GM23338 (cell line): Measurements from ENCODE around the gene PIWIL4. TPM values are rescaled to one million over a fixed set of nuclear protein-coding genes. Genes with fewer than 3 reads are reported as not detected.

Experiments used
- ATAC-seq: fragments of 200-7000 bp; cut with Tn5 transposase; 3 replicates; pipeline ENCODE4 v1.9.1; 2020
- DNase-seq: peaks from one replicate; pipeline ENCODE4 v3.0.0-alpha.2; 2015; ENCODE audit warnings: low spot score
- H2AFZ ChIP-seq: fragments of 200-600 bp; sonication (generic); 2 replicates; pipeline ENCODE4 v1.8.0; 2016; ENCODE audit warnings: antibody characterized with exemption, mild to moderate bottlenecking, moderate library complexity
- H3F3A ChIP-seq: fragments of 200-600 bp; sonication (generic); replicated peaks from 2 replicates; pipeline ENCODE4 v1.8.0; 2017; ENCODE audit warnings: antibody characterized with exemption, mixed run types, low read depth
- H3K27ac ChIP-seq: fragments of 200-600 bp; sonication (generic); 2 replicates; pipeline ENCODE4 v1.6.1; 2016; ENCODE audit warnings: low read depth
- H3K27me3 ChIP-seq: fragments of 200-600 bp; sonication (generic); 2 replicates; pipeline ENCODE4 v1.8.0; 2016; ENCODE audit warnings: mild to moderate bottlenecking, mixed run types, moderate library complexity; ENCODE audit not compliant: insufficient read depth
- H3K36me3 ChIP-seq: fragments of 200-600 bp; sonication (generic); 2 replicates; pipeline ENCODE4 v1.8.0; 2016; ENCODE audit warnings: mild to moderate bottlenecking; ENCODE audit not compliant: insufficient read depth
- H3K4me1 ChIP-seq: fragments of 200-600 bp; sonication (generic); 2 replicates; pipeline ENCODE4 v1.8.0; 2016; ENCODE audit warnings: mild to moderate bottlenecking, moderate library complexity; ENCODE audit not compliant: insufficient read depth
- H3K4me2 ChIP-seq: fragments of 200-600 bp; sonication (generic); 2 replicates; pipeline ENCODE4 v1.7.1; 2017; ENCODE audit warnings: mixed run types
- H3K4me3 ChIP-seq: fragments of 200-600 bp; sonication (generic); 2 replicates; pipeline ENCODE4 v1.6.1; 2016; ENCODE audit warnings: mixed run types
- H3K79me2 ChIP-seq: fragments of 200-600 bp; sonication (generic); replicated peaks from 2 replicates; pipeline ENCODE4 v1.8.0; 2017; ENCODE audit warnings: mild to moderate bottlenecking; ENCODE audit not compliant: insufficient read depth
- H3K9me2 ChIP-seq: fragments of 200-600 bp; sonication (generic); 2 replicates; pipeline ENCODE4 v1.8.0; 2017; ENCODE audit not compliant: insufficient read depth
- H4K20me1 ChIP-seq: fragments of 200-600 bp; sonication (generic); replicated peaks from 2 replicates; pipeline ENCODE4 v1.8.0; 2017; ENCODE audit warnings: mild to moderate bottlenecking; ENCODE audit not compliant: insufficient read depth
- H3K27ac Mint-ChIP-seq: 2 replicates; pipeline ENCODE4 v1.8.0; 2020; ENCODE audit warnings: inconsistent platforms, mild to moderate bottlenecking, moderate library complexity, mixed read lengths
- H3K27me3 Mint-ChIP-seq: 3 replicates; pipeline ENCODE4 v1.8.0; 2022; ENCODE audit warnings: low read depth, mild to moderate bottlenecking, moderate library complexity, mixed read lengths, inconsistent platforms; ENCODE audit not compliant: insufficient read depth, poor library complexity
- H3K36me3 Mint-ChIP-seq: 3 replicates; pipeline ENCODE4 v1.8.0; 2021; ENCODE audit warnings: low read depth, mild to moderate bottlenecking, inconsistent platforms, moderate library complexity, mixed read lengths
- H3K4me1 Mint-ChIP-seq: 3 replicates; pipeline ENCODE4 v1.8.0; 2020; ENCODE audit warnings: mild to moderate bottlenecking, inconsistent platforms, mixed read lengths
- H3K4me3 Mint-ChIP-seq: 3 replicates; pipeline ENCODE4 v1.8.0; 2021; ENCODE audit warnings: moderate library complexity, mild to moderate bottlenecking, inconsistent platforms, mixed read lengths
- H3K9me3 Mint-ChIP-seq: 3 replicates; pipeline ENCODE4 v1.8.0; 2020; ENCODE audit warnings: moderate library complexity, mild to moderate bottlenecking, inconsistent platforms, mixed read lengths
- CREB1 ChIP-seq: fragments of 250-450 bp; sonication (Bioruptor Pico); IDR thresholded peaks from 2 replicates; pipeline ENCODE4 v1.5.0; 2020; ENCODE audit warnings: low read depth, mild to moderate bottlenecking, moderate library complexity
- CTCF ChIP-seq, 2 experiments: fragments of 200-600 bp in 1 of 2; sonication (generic) in 1 of 2; conservative IDR thresholded peaks; 2 replicates each; pipeline versions ENCODE4 v1.5.1 to v1.6.1; 2016 to 2017; ENCODE audit warnings: antibody characterized with exemption in 2 of 2, low read depth in 2 of 2, mild to moderate bottlenecking in 2 of 2, moderate library complexity in 1 of 2
- ETS1 ChIP-seq: IDR thresholded peaks from 2 replicates; pipeline ENCODE4 v1.6.1; 2016; ENCODE audit warnings: antibody characterized with exemption
- EZH2 ChIP-seq: fragments of 200-600 bp; sonication (generic); IDR thresholded peaks from one replicate; pipeline ENCODE4 v1.8.0; 2017; ENCODE audit warnings: antibody characterized with exemption, mild to moderate bottlenecking, low read depth; ENCODE audit not compliant: unreplicated experiment
- EZH2phosphoT487 ChIP-seq: fragments of 200-600 bp; sonication (generic); IDR thresholded peaks from one replicate; pipeline ENCODE4 v1.8.1; 2018; ENCODE audit warnings: antibody characterized with exemption; ENCODE audit not compliant: unreplicated experiment
- JUNB ChIP-seq: IDR thresholded peaks from one replicate; pipeline ENCODE4 v1.6.1; 2016; ENCODE audit warnings: antibody characterized with exemption; ENCODE audit not compliant: unreplicated experiment
- NANOG ChIP-seq: IDR thresholded peaks from 2 replicates; pipeline ENCODE4 v1.6.1; 2016; ENCODE audit warnings: antibody characterized with exemption, borderline replicate concordance
- POLR2AphosphoS5 ChIP-seq: IDR thresholded peaks from 2 replicates; pipeline ENCODE4 v1.6.1; 2016; ENCODE audit warnings: antibody characterized with exemption, low read depth
- REST ChIP-seq: IDR thresholded peaks from one replicate; pipeline ENCODE4 v1.6.1; 2018; ENCODE audit warnings: antibody characterized with exemption; ENCODE audit not compliant: unreplicated experiment
- STAT1 ChIP-seq: IDR thresholded peaks from one replicate; pipeline ENCODE4 v1.6.1; 2016; ENCODE audit warnings: antibody characterized with exemption; ENCODE audit not compliant: unreplicated experiment
- ZNF114 ChIP-seq: fragments of 250-450 bp; sonication (Bioruptor Pico); IDR thresholded peaks from 2 replicates; pipeline ENCODE4 v1.5.0; 2020; ENCODE audit warnings: mild to moderate bottlenecking, moderate library complexity
- ZNF331 ChIP-seq: fragments of 250-450 bp; sonication (Bioruptor Pico); IDR thresholded peaks from 2 replicates; pipeline ENCODE4 v1.5.0; 2020; ENCODE audit warnings: low read depth, mild to moderate bottlenecking, moderate library complexity
- ZNF462 ChIP-seq: fragments of 250-450 bp; sonication (Bioruptor Pico); IDR thresholded peaks from 2 replicates; pipeline ENCODE4 v1.5.0; 2020; ENCODE audit warnings: mild to moderate bottlenecking, moderate library complexity
- polyA plus RNA-seq: library from polyadenylated mRNA; unstranded; fragments of >200 nt; fragmentation: Nextera tagmentation; extraction: Ambion mirVana; gene quantifications from 2 replicates; pipeline ENCODE4 v1.2.1, GENCODE V29; 2016
- total RNA-seq: library from RNA; depleted of rRNA; stranded (reverse); fragments of >200 nt; shearing (Covaris generic); gene quantifications from 2 replicates; pipeline ENCODE4 v1.2.3, GENCODE V29; 2014

Gene PIWIL4
- total and polyA plus RNA-seq, 2 experiments from 2014 or later, result 0.23 to 0.66 TPM

- H3F3A ChIP-seq, result no peaks in the 10 kb centered on the region
- no peaks in the 10 kb centered on the region for H3K36me3 Mint-ChIP-seq
- H3K4me1 Mint-ChIP-seq, result peaks cover 25% of the 10 kb centered on the region
- H2AFZ ChIP-seq, result 0 out of 2 replicates have a peak overlapping the region, but pooled peaks have one; percentile 25
- H3K9me3 Mint-ChIP-seq, result no peaks in the 10 kb centered on the region
- H3K27ac Mint-ChIP-seq, result no peak overlapping the region
- ATAC-seq (peak; percentile 60), DNase-seq (no peak)
- H3K27me3 ChIP-seq, result no peaks in the 10 kb centered on the region
- H3K9me2 ChIP-seq, result no peaks in the 10 kb centered on the region
- no peak overlapping the region for H3K27ac ChIP-seq
- peaks cover 10% of the 10 kb centered on the region; the same call in 1 of the 2 replicates for H3K4me1 ChIP-seq
- no peaks in the 10 kb centered on the region for H4K20me1 ChIP-seq
- TF ChIP-seq CTCF (conservative IDR thresholded peaks at IDR 0.05; ENCODE audit: low read depth in 2 of 2), result no peak
- TF ChIP-seq REST, result no peak
- TF ChIP-seq EZH2phosphoT487, result no peak
- TF ChIP-seq POLR2AphosphoS5, result no peak
- TF ChIP-seq ZNF462, result no peak
- TF ChIP-seq ETS1, result no peak
- no peak for TF ChIP-seq ZNF331 (CRISPR knock-in tag)
- TF ChIP-seq CREB1 (CRISPR knock-in tag), result no peak
- TF ChIP-seq EZH2, result no peak
- no peak for TF ChIP-seq STAT1
- TF ChIP-seq ZNF114 (CRISPR knock-in tag), result no peak
- no peak for TF ChIP-seq NANOG
- no peak for TF ChIP-seq JUNB
- H3K4me3 ChIP-seq, result no peak overlapping the region
- H3K79me2 ChIP-seq, result no peaks in the 10 kb centered on the region
- H3K4me3 Mint-ChIP-seq, result no peak overlapping the region
- H3K27me3 Mint-ChIP-seq, result no peaks in the 10 kb centered on the region
- no peaks in the 10 kb centered on the region for H3K36me3 ChIP-seq
- no peak overlapping the region for H3K4me2 ChIP-seq
Observed at GRCh38 chr11:94635072-94635471, 67.9 kb downstream of the PIWIL4 start.
